K562 (cell line): ENCODE measurements around the gene NXN. TPM values are rescaled to one million over a fixed set of nuclear protein-coding genes. Genes with fewer than 3 reads are reported as not detected.

Experiments
- ADNP ChIP-seq: fragments of 200-800 bp; sonication (Bioruptor generic); IDR thresholded peaks from 2 replicates; pipeline ENCODE4 v1.6.1; 2016; ENCODE audit warnings: missing genetic modification characterization, missing compliant biosample characterization
- CBX3 ChIP-seq, 2 experiments: IDR thresholded peaks; 1 replicate in 1 of 2; 2 replicates in 1 of 2; pipeline ENCODE4 v1.6.1; 2012; ENCODE audit warnings: inconsistent platforms in 2 of 2, low read length in 2 of 2, borderline replicate concordance in 1 of 2, control low read depth in 1 of 2
- CREB3 ChIP-seq: fragments of 450-650 bp; conservative IDR thresholded peaks from 2 replicates; pipeline ENCODE4 v1.6.1; 2016; ENCODE audit warnings: missing genetic modification characterization, low read depth, mild to moderate bottlenecking, missing compliant biosample characterization, moderate library complexity
- EGR1 ChIP-seq: fragments of 450-650 bp; conservative IDR thresholded peaks from 2 replicates; pipeline ENCODE4 v1.6.1; 2017; ENCODE audit warnings: mild to moderate bottlenecking
- EP300 ChIP-seq: IDR thresholded peaks from 2 replicates; pipeline ENCODE4 v1.6.1; 2012; ENCODE audit warnings: low read length, improper control_type of control experiment
- FOXM1 ChIP-seq, 2 experiments: fragments of 450-650 bp in 1 of 2; sonication (generic) in 1 of 2; formaldehyde crosslinking in 1 of 2; IDR thresholded peaks; 2 replicates each; pipeline versions ENCODE4 v1.6.1 to v1.9.0; 2017 to 2022; ENCODE audit warnings: low read depth in 2 of 2, mild to moderate bottlenecking in 2 of 2, missing genetic modification reagents in 1 of 2, moderate library complexity in 1 of 2
- GTF2F1 ChIP-seq: IDR thresholded peaks from 2 replicates; pipeline ENCODE4 v1.6.1; 2011; ENCODE audit warnings: low read depth, low read length, improper control_type of control experiment
- RFX1 ChIP-seq: fragments of 450-650 bp; IDR thresholded peaks from 2 replicates; pipeline ENCODE4 v1.6.1; 2016; ENCODE audit warnings: mild to moderate bottlenecking, moderate library complexity
- SAP30 ChIP-seq: fragments of 200-600 bp; sonication (generic); IDR thresholded peaks from 2 replicates; pipeline ENCODE4 v1.6.1; 2012; ENCODE audit warnings: borderline replicate concordance, low read depth, mild to moderate bottlenecking, moderate library complexity, low read length, control low read depth, inconsistent platforms; ENCODE audit not compliant: insufficient read depth, poor library complexity, severe bottlenecking
- SMAD3 ChIP-seq: fragments of 450-650 bp; formaldehyde crosslinking; conservative IDR thresholded peaks from 2 replicates; pipeline ENCODE4 v1.4.0; 2020; ENCODE audit warnings: mild to moderate bottlenecking
- SMC3 ChIP-seq: conservative IDR thresholded peaks from 2 replicates; pipeline ENCODE4 v1.6.1; 2011; ENCODE audit warnings: low read depth, low read length, improper control_type of control experiment; ENCODE audit not compliant: insufficient read depth
- ZBTB33 ChIP-seq: sonication (generic); formaldehyde crosslinking; IDR thresholded peaks from 2 replicates; pipeline ENCODE4 v1.8.1; 2023; ENCODE audit warnings: mild to moderate bottlenecking, missing genetic modification reagents
- ZNF140 ChIP-seq: fragments of 250-450 bp; sonication (Bioruptor Pico); IDR thresholded peaks from 2 replicates; pipeline ENCODE4 v1.8.0; 2021; ENCODE audit warnings: moderate library complexity, mild to moderate bottlenecking, inconsistent platforms
- ZNF197 ChIP-seq: fragments of 200-800 bp; sonication (Bioruptor generic); IDR thresholded peaks from 2 replicates; pipeline ENCODE4 v1.6.1; 2016; ENCODE audit warnings: low read depth, missing genetic modification characterization, missing compliant biosample characterization
- ZNF217 ChIP-seq: sonication (generic); formaldehyde crosslinking; IDR thresholded peaks from 2 replicates; pipeline ENCODE4 v1.8.0; 2022; ENCODE audit warnings: mild to moderate bottlenecking, missing genetic modification reagents
- ZNF395 ChIP-seq: fragments of 200-800 bp; sonication (Bioruptor generic); IDR thresholded peaks from 2 replicates; pipeline ENCODE4 v1.6.1; 2017; ENCODE audit warnings: missing genetic modification characterization, missing compliant biosample characterization
- ZNF644 ChIP-seq: fragments of 200-800 bp; sonication (Bioruptor generic); IDR thresholded peaks from 2 replicates; pipeline ENCODE4 v1.6.1; 2016; ENCODE audit warnings: low read depth, missing genetic modification characterization, missing compliant biosample characterization
- polyA plus RNA-seq, 8 experiments: library from polyadenylated mRNA; depleted of rRNA in 4 of 8; stranded (reverse) in 5 of 8; unstranded in 3 of 8; fragments of >200 nt; fragmentation: Nextera tagmentation in 2 of 8; fragmentation: Illumina TruSeq in 1 of 8; extraction: Ambion mirVana in 2 of 8; extraction: Trizol in 1 of 8; gene quantifications; 2 replicates each; pipeline versions ENCODE4 v1.2.1 to v1.2.3, GENCODE V29; 2011 to 2014; ENCODE audit warnings: inconsistent platforms in 1 of 8, missing spikeins in 1 of 8
- total RNA-seq, 7 experiments: library from RNA; depleted of rRNA in 6 of 7; stranded (reverse); fragments of >200 nt in 6 of 7; fragmentation: Illumina TruSeq in 2 of 7; extraction: Trizol in 2 of 7; gene quantifications; 2 replicates each; pipeline versions ENCODE4 v1.2.1 to v1.2.3, GENCODE V29; 2011 to 2021; ENCODE audit warnings: low replicate concordance in 1 of 7
- TF ChIP-seq, protein P1 (sequence below): sonication (generic); formaldehyde crosslinking; IDR thresholded peaks from 2 replicates; pipeline ENCODE4 v1.8.1; 2023; ENCODE audit warnings: mild to moderate bottlenecking, missing genetic modification reagents
- TF ChIP-seq, protein P2 (sequence below): fragments of 250-450 bp; sonication (Bioruptor Pico); IDR thresholded peaks from 2 replicates; pipeline ENCODE4 v1.4.0; 2020; ENCODE audit warnings: mild to moderate bottlenecking

Gene NXN
- total and polyA plus RNA-seq, 9 of the 15 experiments (the other 6 are each of a cell fraction or from before 2014, with no cell fraction given) = 0.08 to 0.39 (median 0.29) TPM; not detected in 5

DNA sequence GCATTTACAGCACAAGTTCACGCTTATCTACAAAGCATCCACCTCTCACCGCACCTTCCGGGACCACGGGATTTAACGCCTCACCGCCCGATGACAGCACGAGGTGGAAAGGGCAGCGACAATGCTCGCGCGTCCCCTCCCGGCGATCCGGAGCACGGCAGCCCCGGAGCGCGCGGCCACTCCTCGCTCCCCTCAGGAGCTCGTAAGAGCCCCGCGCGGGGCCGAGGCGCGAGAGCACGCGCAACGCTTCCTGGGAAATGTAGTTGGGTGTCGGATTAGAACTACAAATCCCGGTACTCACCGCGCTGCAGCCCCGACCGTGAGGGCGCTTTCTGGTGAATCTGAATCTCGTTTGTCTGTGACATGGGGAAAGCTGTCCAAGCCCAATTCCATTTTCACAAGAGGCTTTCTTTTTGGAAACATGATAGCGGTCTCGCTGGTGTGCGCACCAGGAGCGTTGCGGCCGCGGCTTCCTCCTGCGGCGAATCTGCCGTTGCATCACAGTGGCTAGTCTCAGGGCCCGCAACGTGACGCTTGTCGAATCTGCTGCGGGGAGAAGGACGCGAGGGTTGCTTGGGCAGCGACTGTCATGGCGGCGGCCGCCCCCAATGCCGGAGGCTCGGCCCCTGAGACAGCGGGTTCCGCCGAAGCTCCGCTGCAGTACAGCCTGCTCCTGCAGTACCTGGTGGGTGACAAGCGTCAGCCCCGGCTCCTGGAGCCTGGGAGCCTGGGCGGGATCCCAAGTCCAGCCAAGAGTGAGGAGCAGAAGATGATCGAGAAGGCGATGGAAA lies 17.2 kb upstream of the NXN start, which contains the start of gene TIMM22 (continued):
- TF ChIP-seq ZNF395 (CRISPR knock-in tag) (peak; percentile 67; the same call in 1 of the 2 replicates), SMAD3 (CRISPR knock-in tag) (no peak), ZNF217 (no peak), EP300 (peak; percentile 100), ZBTB33 (CRISPR knock-in tag) (peak; percentile 44; the same call in 1 of the 2 replicates), SMC3 (peak; percentile 60), RFX1 (peak; percentile 41), GTF2F1 (0 out of 2 replicates have a peak, but pooled peaks have one; percentile 30), ZNF644 (tag) (0 out of 2 replicates have a peak, but pooled peaks have one; percentile 50), FOXM1 (IDR thresholded peaks at IDR 0.05; ENCODE audit: low read depth) (no peak), FOXM1 (CRISPR knock-in tag; IDR thresholded peaks at IDR 0.05; ENCODE audit: low read depth) (no peak), EGR1 (peak; percentile 47), ZNF197 (peak; percentile 66; the same call in 1 of the 2 replicates), CBX3 (IDR thresholded peaks at IDR 0.05; ENCODE audit: borderline replicate concordance in 1 of 2, low read length in 2 of 2) (peak in 1 of 2 experiments; percentile 83; a peak in 1 of 3 replicates), ZNF140 (CRISPR knock-in tag) (no peak), CREB3 (tag) (peak; percentile 82; the same call in 1 of the 2 replicates), SAP30 (peak; percentile 48), ADNP (no peak; the same call in none of the 2 replicates)
- TF ChIP-seq, protein P1, sequence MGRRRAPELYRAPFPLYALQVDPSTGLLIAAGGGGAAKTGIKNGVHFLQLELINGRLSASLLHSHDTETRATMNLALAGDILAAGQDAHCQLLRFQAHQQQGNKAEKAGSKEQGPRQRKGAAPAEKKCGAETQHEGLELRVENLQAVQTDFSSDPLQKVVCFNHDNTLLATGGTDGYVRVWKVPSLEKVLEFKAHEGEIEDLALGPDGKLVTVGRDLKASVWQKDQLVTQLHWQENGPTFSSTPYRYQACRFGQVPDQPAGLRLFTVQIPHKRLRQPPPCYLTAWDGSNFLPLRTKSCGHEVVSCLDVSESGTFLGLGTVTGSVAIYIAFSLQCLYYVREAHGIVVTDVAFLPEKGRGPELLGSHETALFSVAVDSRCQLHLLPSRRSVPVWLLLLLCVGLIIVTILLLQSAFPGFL (CRISPR knock-in tag) = no peak
- TF ChIP-seq, protein P2, sequence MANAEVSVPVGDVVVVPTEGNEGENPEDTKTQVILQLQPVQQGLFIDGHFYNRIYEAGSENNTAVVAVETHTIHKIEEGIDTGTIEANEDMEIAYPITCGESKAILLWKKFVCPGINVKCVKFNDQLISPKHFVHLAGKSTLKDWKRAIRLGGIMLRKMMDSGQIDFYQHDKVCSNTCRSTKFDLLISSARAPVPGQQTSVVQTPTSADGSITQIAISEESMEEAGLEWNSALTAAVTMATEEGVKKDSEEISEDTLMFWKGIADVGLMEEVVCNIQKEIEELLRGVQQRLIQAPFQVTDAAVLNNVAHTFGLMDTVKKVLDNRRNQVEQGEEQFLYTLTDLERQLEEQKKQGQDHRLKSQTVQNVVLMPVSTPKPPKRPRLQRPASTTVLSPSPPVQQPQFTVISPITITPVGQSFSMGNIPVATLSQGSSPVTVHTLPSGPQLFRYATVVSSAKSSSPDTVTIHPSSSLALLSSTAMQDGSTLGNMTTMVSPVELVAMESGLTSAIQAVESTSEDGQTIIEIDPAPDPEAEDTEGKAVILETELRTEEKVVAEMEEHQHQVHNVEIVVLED (CRISPR knock-in tag) = peak; percentile 86
